HG03575 (cell line): Measurements from ENCODE around the gene GALNT2.

ENCODE experiments used
- ATAC-seq: cut with Tn5 transposase; IDR thresholded peaks from one replicate; pipeline ENCODE4 v1.9.1; 2021; ENCODE audit not compliant: unreplicated experiment, insufficient number of reproducible peaks, low FRiP score; ENCODE audit errors: extremely low read depth

GALNT2 gene

GRCh38 chr1:230084408-230085177 lies 17.6 kb downstream of the GALNT2 start:
- ATAC-seq, result no peak

GRCh38 chr1:230085178-230085515 lies 18.1 kb downstream of the GALNT2 start:
- ATAC-seq, result no peak

GRCh38 chr1:230086151-230086550 lies 19.1 kb downstream of the GALNT2 start:
- no peak for ATAC-seq

- no peak for ATAC-seq
These were observed 20.1 kb downstream of the GALNT2 start for GRCh38 chr1:230087028-230087716.

GRCh38 chr1:230087717-230088105 lies 20.7 kb downstream of the GALNT2 start:
- no peak for ATAC-seq

- ATAC-seq, result no peak
These were observed 23.2 kb downstream of the GALNT2 start for GRCh38 chr1:230090194-230090711.

GRCh38 chr1:230091473-230092231 lies 24.6 kb downstream of the GALNT2 start:
- no peak for ATAC-seq

GRCh38 chr1:230094746-230095145 lies 27.7 kb downstream of the GALNT2 start:
- ATAC-seq, result no peak

GRCh38 chr1:230095938-230096337 lies 28.9 kb downstream of the GALNT2 start:
- no peak for ATAC-seq

GRCh38 chr1:230097370-230097769 lies 30.3 kb downstream of the GALNT2 start:
- no peak for ATAC-seq

GRCh38 chr1:230098723-230099122 lies 31.7 kb downstream of the GALNT2 start:
- ATAC-seq, result no peak

- ATAC-seq, result no peak
These were observed 32.4 kb downstream of the GALNT2 start for GRCh38 chr1:230099465-230099864.

- ATAC-seq, result no peak
These were observed 33.9 kb downstream of the GALNT2 start for GRCh38 chr1:230100932-230101331.

- no peak for ATAC-seq
These were observed 34.5 kb downstream of the GALNT2 start for GRCh38 chr1:230101556-230101955.

GRCh38 chr1:230102046-230102445 lies 35.0 kb downstream of the GALNT2 start:
- no peak for ATAC-seq

- ATAC-seq, result no peak
These were observed 35.4 kb downstream of the GALNT2 start for GRCh38 chr1:230102472-230102871.

- no peak for ATAC-seq
These were observed 36.5 kb downstream of the GALNT2 start for GRCh38 chr1:230103306-230104173.

- no peak for ATAC-seq
These were observed 37.6 kb downstream of the GALNT2 start for GRCh38 chr1:230104395-230105244.
